Vagina (tissue), 2 donors: ENCODE measurements around the gene ANGEL1.

Source experiments
- CTCF ChIP-seq, 3 experiments: fragments of 450-650 bp in 2 of 3; fragments of 200-600 bp in 1 of 3; sonication (generic) in 1 of 3; IDR thresholded peaks; one replicate each; pipeline ENCODE4 v1.5.1; 2017 to 2019; ENCODE audit warnings: antibody characterized with exemption in 3 of 3, mild to moderate bottlenecking in 2 of 3, moderate library complexity in 2 of 3
- POLR2A ChIP-seq, 2 donors: fragments of 450-650 bp; IDR thresholded peaks; one replicate each; pipeline ENCODE4 v1.6.1; 2017; ENCODE audit warnings: antibody characterized with exemption in 2 of 2, mild to moderate bottlenecking in 2 of 2, moderate library complexity in 2 of 2
- POLR2AphosphoS5 ChIP-seq, 2 donors: sonication (generic); formaldehyde crosslinking; IDR thresholded peaks; one replicate each; pipeline ENCODE4 v1.9.0; 2017; ENCODE audit warnings: antibody characterized with exemption in 2 of 2, mild to moderate bottlenecking in 2 of 2, low read depth in 1 of 2; ENCODE audit not compliant: insufficient read depth in 1 of 2

DNA sequence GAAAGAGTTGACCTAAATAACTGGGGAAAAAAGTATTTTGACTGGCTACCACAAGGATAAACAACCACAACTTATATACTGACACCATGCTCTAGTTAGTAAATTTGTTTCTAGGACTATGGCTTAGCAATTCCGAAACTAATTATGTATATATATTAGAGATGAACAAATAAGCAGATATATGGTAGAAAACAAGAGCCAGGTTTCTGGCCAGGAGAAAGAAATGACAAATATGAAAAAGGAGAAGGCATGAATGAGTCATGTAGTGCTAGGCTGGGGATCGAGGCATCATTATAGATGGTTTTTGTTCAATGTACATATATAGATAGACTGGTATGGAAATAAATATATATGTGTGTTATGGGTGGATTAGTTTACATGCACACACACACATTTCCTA lies 8.0 kb upstream of the ANGEL1 start:
- TF ChIP-seq CTCF (IDR thresholded peaks at IDR 0.05), result no peak
- TF ChIP-seq POLR2A (IDR thresholded peaks at IDR 0.05), result no peak
- no peak for TF ChIP-seq POLR2AphosphoS5 (IDR thresholded peaks at IDR 0.05; ENCODE audit: insufficient read depth in 1 of 2, low read depth in 1 of 2)
